HepG2 (cell line): ENCODE data around the gene TUBB. TPM values are rescaled to one million over a fixed set of nuclear protein-coding genes. Genes with fewer than 3 reads are reported as not detected.

Experiments used
- AFF4 ChIP-seq: sonication (generic); formaldehyde crosslinking; IDR thresholded peaks from 2 replicates; pipeline ENCODE4 v1.4.0; 2020; ENCODE audit warnings: missing genetic modification reagents
- BRF2 ChIP-seq: sonication (generic); formaldehyde crosslinking; IDR thresholded peaks from 2 replicates; pipeline ENCODE4 v1.8.1; 2022; ENCODE audit warnings: mild to moderate bottlenecking, missing genetic modification reagents
- DZIP1 ChIP-seq: sonication (generic); formaldehyde crosslinking; IDR thresholded peaks from 2 replicates; pipeline ENCODE4 v1.5.0; 2020; ENCODE audit warnings: mild to moderate bottlenecking, missing genetic modification reagents
- GATAD1 ChIP-seq: IDR thresholded peaks from 2 replicates; pipeline ENCODE4 v1.6.1; 2016; ENCODE audit warnings: missing genetic modification reagents, missing compliant biosample characterization
- GLI4 ChIP-seq: sonication (generic); formaldehyde crosslinking; IDR thresholded peaks from 2 replicates; pipeline ENCODE4 v1.5.1; 2020; ENCODE audit warnings: missing genetic modification reagents, mild to moderate bottlenecking, moderate library complexity, borderline replicate concordance
- JARID2 ChIP-seq: sonication (generic); formaldehyde crosslinking; IDR thresholded peaks from 2 replicates; pipeline ENCODE4 v1.8.1; 2023; ENCODE audit warnings: missing genetic modification reagents, inconsistent platforms; ENCODE audit not compliant: insufficient replicate concordance
- JUN ChIP-seq: sonication (generic); formaldehyde crosslinking; IDR thresholded peaks from 2 replicates; pipeline ENCODE4 v1.4.0; 2020; ENCODE audit warnings: mild to moderate bottlenecking, missing genetic modification reagents
- KDM4B ChIP-seq: sonication (generic); formaldehyde crosslinking; IDR thresholded peaks from 2 replicates; pipeline ENCODE4 v1.4.0; 2020; ENCODE audit warnings: missing genetic modification reagents
- MAFF ChIP-seq: IDR thresholded peaks from 2 replicates; pipeline ENCODE4 v1.6.1; 2011; ENCODE audit warnings: low read depth, low read length, improper control_type of control experiment
- MXD3 ChIP-seq: IDR thresholded peaks from 2 replicates; pipeline ENCODE4 v1.6.1; 2016; ENCODE audit warnings: mild to moderate bottlenecking, missing biosample characterization, missing genetic modification reagents
- PITX1 ChIP-seq: sonication (generic); formaldehyde crosslinking; IDR thresholded peaks from 2 replicates; pipeline ENCODE4 v1.5.1; 2020; ENCODE audit warnings: mild to moderate bottlenecking, missing genetic modification reagents
- RARG ChIP-seq: sonication (generic); formaldehyde crosslinking; IDR thresholded peaks from 2 replicates; pipeline ENCODE4 v1.4.0; 2020; ENCODE audit warnings: low read depth, mild to moderate bottlenecking, missing genetic modification reagents
- SCMH1 ChIP-seq: sonication (generic); formaldehyde crosslinking; IDR thresholded peaks from 2 replicates; pipeline ENCODE4 v1.9.0; 2021; ENCODE audit warnings: missing genetic modification reagents, mild to moderate bottlenecking, borderline replicate concordance
- SMAD9 ChIP-seq: sonication (generic); formaldehyde crosslinking; IDR thresholded peaks from 2 replicates; pipeline ENCODE4 v1.5.1; 2020; ENCODE audit warnings: mild to moderate bottlenecking, missing genetic modification reagents
- ZBTB33 ChIP-seq: sonication (generic); formaldehyde crosslinking; IDR thresholded peaks from 2 replicates; pipeline ENCODE4 v1.4.0; 2020; ENCODE audit warnings: missing genetic modification reagents
- ZNF251 ChIP-seq: sonication (generic); formaldehyde crosslinking; IDR thresholded peaks from 2 replicates; pipeline ENCODE4 v1.9.0; 2021; ENCODE audit warnings: mild to moderate bottlenecking, missing genetic modification reagents
- ZNF709 ChIP-seq: sonication (generic); formaldehyde crosslinking; IDR thresholded peaks from 2 replicates; pipeline ENCODE4 v1.5.0; 2020; ENCODE audit warnings: mild to moderate bottlenecking, missing genetic modification reagents
- ZNF720 ChIP-seq: sonication (generic); formaldehyde crosslinking; IDR thresholded peaks from 2 replicates; pipeline ENCODE4 v1.4.0; 2020; ENCODE audit warnings: missing genetic modification reagents
- polyA plus RNA-seq, 8 experiments: library from polyadenylated mRNA; depleted of rRNA in 3 of 8; stranded (reverse) in 7 of 8; unstranded in 1 of 8; fragments of >200 nt; fragmentation: Illumina TruSeq in 4 of 8; extraction: Trizol in 4 of 8; gene quantifications; 2 replicates each; pipeline versions ENCODE4 v1.2.1 to v1.2.3, GENCODE V29; 2011 to 2016; ENCODE audit warnings: low read depth in 4 of 8, missing spikeins in 1 of 8, mixed read lengths in 1 of 8; ENCODE audit not compliant: insufficient read depth in 1 of 8
- total RNA-seq, 5 experiments: library from RNA; depleted of rRNA; stranded (reverse); fragments of >200 nt; fragmentation: Illumina TruSeq; extraction: Trizol; gene quantifications; 2 replicates each; pipeline ENCODE4 v1.2.3, GENCODE V29; 2016; ENCODE audit warnings: low read depth in 1 of 5

TUBB gene
- total and polyA plus RNA-seq, 2 of the 13 experiments (the other 11 are each of a cell fraction or from before 2014, with no cell fraction given) = 911 to 1,163 TPM

GRCh38 chr6:30672445-30673253 is 47.5 kb upstream of the TUBB start, which contains the start of gene DHX16 (continued):
- TF ChIP-seq ZBTB33 (CRISPR knock-in tag) (peak; percentile 22; the same call in 1 of the 2 replicates), GATAD1 (peak; percentile 96), BRF2 (CRISPR knock-in tag) (no peak; the same call in 1 of the 2 replicates), SCMH1 (no peak), MXD3 (CRISPR knock-in tag) (peak; percentile 91), ZNF720 (CRISPR knock-in tag) (no peak), KDM4B (CRISPR knock-in tag) (peak; percentile 82; the same call in 1 of the 2 replicates), ZNF251 (no peak), AFF4 (CRISPR knock-in tag) (0 out of 2 replicates have a peak, but pooled peaks have one; percentile 16), RARG (no peak), JUN (CRISPR knock-in tag) (no peak), DZIP1 (CRISPR knock-in tag) (peak; percentile 96; the same call in 1 of the 2 replicates), JARID2 (CRISPR knock-in tag) (peak; percentile 94), ZNF709 (no peak), SMAD9 (CRISPR knock-in tag) (no peak), PITX1 (no peak), GLI4 (peak; percentile 87; the same call in 1 of the 2 replicates), MAFF (peak; percentile 33; the same call in 1 of the 2 replicates)
